ENCODE data around the gene TNXB.
"Not testable (repeated sequence)": the region's sequence is repeated elsewhere in the genome, so short reads cannot be mapped to it uniquely, and the experiment has no call there.

The TNXB gene

GRCh38 chr6:32039321-32040274 is 69.5 kb downstream of the TNXB start:
- H3K9me3 ChIP-seq (ENCODE audit: severe bottlenecking); H3K4me1 ChIP-seq (ENCODE audit: insufficient read depth, poor library complexity, severe bottlenecking); DNase-seq (ENCODE audit: low spot score); H3K36me3 ChIP-seq (ENCODE audit: low read depth); ATAC-seq (ENCODE audit: low read depth); H3K27ac ChIP-seq (ENCODE audit: poor library complexity, severe bottlenecking); H3K4me3 ChIP-seq (ENCODE audit: severe bottlenecking); H3K27me3 ChIP-seq (ENCODE audit: insufficient read depth, poor library complexity, severe bottlenecking): not testable (repeated sequence)

- not testable (repeated sequence) for H3K27ac ChIP-seq (ENCODE audit: poor library complexity, severe bottlenecking); DNase-seq (ENCODE audit: low spot score); H3K9me3 ChIP-seq (ENCODE audit: severe bottlenecking); H3K4me3 ChIP-seq (ENCODE audit: severe bottlenecking); H3K4me1 ChIP-seq (ENCODE audit: insufficient read depth, poor library complexity, severe bottlenecking); H3K27me3 ChIP-seq (ENCODE audit: insufficient read depth, poor library complexity, severe bottlenecking); ATAC-seq (ENCODE audit: low read depth); H3K36me3 ChIP-seq (ENCODE audit: low read depth)
These were observed 70.3 kb downstream of the TNXB start for GRCh38 chr6:32038878-32039277.

GRCh38 chr6:32037598-32038524 is 71.3 kb downstream of the TNXB start, which contains the start of gene CYP21A2:
TSS of gene CYP21A2 (plus strand) at chr6:32038415. CDS start at chr6:32038423, 8 bp downstream.
- peak; percentile 31 for DNase-seq (ENCODE audit: low spot score)
- peak; percentile 34; the same call in 1 of the 3 replicates for ATAC-seq (ENCODE audit: low read depth)
- not testable (repeated sequence) for H3K27me3 ChIP-seq (ENCODE audit: insufficient read depth, poor library complexity, severe bottlenecking); H3K36me3 ChIP-seq (ENCODE audit: low read depth); H3K9me3 ChIP-seq (ENCODE audit: severe bottlenecking); H3K4me3 ChIP-seq (ENCODE audit: severe bottlenecking); H3K4me1 ChIP-seq (ENCODE audit: insufficient read depth, poor library complexity, severe bottlenecking); H3K27ac ChIP-seq (ENCODE audit: poor library complexity, severe bottlenecking)

- not testable (repeated sequence) for DNase-seq (ENCODE audit: low spot score); H3K4me3 ChIP-seq (ENCODE audit: severe bottlenecking); H3K4me1 ChIP-seq (ENCODE audit: insufficient read depth, poor library complexity, severe bottlenecking); ATAC-seq (ENCODE audit: low read depth); H3K9me3 ChIP-seq (ENCODE audit: severe bottlenecking); H3K27me3 ChIP-seq (ENCODE audit: insufficient read depth, poor library complexity, severe bottlenecking); H3K27ac ChIP-seq (ENCODE audit: poor library complexity, severe bottlenecking); H3K36me3 ChIP-seq (ENCODE audit: low read depth)
These were observed 72.0 kb downstream of the TNXB start for GRCh38 chr6:32037136-32037535.

- H3K27ac ChIP-seq (ENCODE audit: poor library complexity, severe bottlenecking); H3K36me3 ChIP-seq (ENCODE audit: low read depth); ATAC-seq (ENCODE audit: low read depth); H3K4me1 ChIP-seq (ENCODE audit: insufficient read depth, poor library complexity, severe bottlenecking); DNase-seq (ENCODE audit: low spot score); H3K4me3 ChIP-seq (ENCODE audit: severe bottlenecking); H3K9me3 ChIP-seq (ENCODE audit: severe bottlenecking); H3K27me3 ChIP-seq (ENCODE audit: insufficient read depth, poor library complexity, severe bottlenecking): not testable (repeated sequence)
These were observed 73.7 kb downstream of the TNXB start for GRCh38 chr6:32035283-32036013.

- not testable (repeated sequence) for H3K27me3 ChIP-seq (ENCODE audit: insufficient read depth, poor library complexity, severe bottlenecking); ATAC-seq (ENCODE audit: low read depth); H3K4me3 ChIP-seq (ENCODE audit: severe bottlenecking); H3K4me1 ChIP-seq (ENCODE audit: insufficient read depth, poor library complexity, severe bottlenecking); H3K27ac ChIP-seq (ENCODE audit: poor library complexity, severe bottlenecking); H3K9me3 ChIP-seq (ENCODE audit: severe bottlenecking); H3K36me3 ChIP-seq (ENCODE audit: low read depth); DNase-seq (ENCODE audit: low spot score)
These were observed 79.6 kb downstream of the TNXB start for GRCh38 chr6:32029553-32029952.

- H3K27me3 ChIP-seq (ENCODE audit: insufficient read depth, poor library complexity, severe bottlenecking); H3K4me1 ChIP-seq (ENCODE audit: insufficient read depth, poor library complexity, severe bottlenecking); H3K9me3 ChIP-seq (ENCODE audit: severe bottlenecking); H3K27ac ChIP-seq (ENCODE audit: poor library complexity, severe bottlenecking); DNase-seq (ENCODE audit: low spot score); H3K36me3 ChIP-seq (ENCODE audit: low read depth); H3K4me3 ChIP-seq (ENCODE audit: severe bottlenecking): not testable (repeated sequence)
- ATAC-seq (ENCODE audit: low read depth), result 0 out of 3 replicates have a peak, but pooled peaks have one; percentile 32
These were observed 80.5 kb downstream of the TNXB start for GRCh38 chr6:32028631-32029030.

- ATAC-seq (ENCODE audit: low read depth); H3K4me3 ChIP-seq (ENCODE audit: severe bottlenecking): not testable (repeated sequence)
These were observed 87.0 kb downstream of the TNXB start for GRCh38 chr6:32022100-32022499.

GRCh38 chr6:32014547-32014946 is 94.6 kb downstream of the TNXB start, which contains the start of gene C4B:
TSS of gene C4B (plus strand) at chr6:32014795. CDS start at chr6:32014846, 51 bp downstream.
- H3K27me3 ChIP-seq (ENCODE audit: insufficient read depth, poor library complexity, severe bottlenecking); H3K9me3 ChIP-seq (ENCODE audit: severe bottlenecking); ATAC-seq (ENCODE audit: low read depth); H3K27ac ChIP-seq (ENCODE audit: poor library complexity, severe bottlenecking); H3K4me1 ChIP-seq (ENCODE audit: insufficient read depth, poor library complexity, severe bottlenecking); DNase-seq (ENCODE audit: low spot score); H3K4me3 ChIP-seq (ENCODE audit: severe bottlenecking); H3K36me3 ChIP-seq (ENCODE audit: low read depth): not testable (repeated sequence)

More at GRCh38 chr6:32022100-32022499, 87.0 kb downstream of the TNXB start:
- H3K4me1 ChIP-seq (ENCODE audit: insufficient read depth, poor library complexity, severe bottlenecking); H3K27ac ChIP-seq (ENCODE audit: poor library complexity, severe bottlenecking); H3K27me3 ChIP-seq (ENCODE audit: insufficient read depth, poor library complexity, severe bottlenecking); H3K36me3 ChIP-seq (ENCODE audit: low read depth); H3K9me3 ChIP-seq (ENCODE audit: severe bottlenecking); DNase-seq (ENCODE audit: low spot score): not testable (repeated sequence)

GRCh38 chr6:32013738-32014137 is 95.4 kb downstream of the TNXB start:
- not testable (repeated sequence) for DNase-seq (ENCODE audit: low spot score); H3K4me3 ChIP-seq (ENCODE audit: severe bottlenecking); ATAC-seq (ENCODE audit: low read depth); H3K9me3 ChIP-seq (ENCODE audit: severe bottlenecking); H3K4me1 ChIP-seq (ENCODE audit: insufficient read depth, poor library complexity, severe bottlenecking); H3K36me3 ChIP-seq (ENCODE audit: low read depth); H3K27ac ChIP-seq (ENCODE audit: poor library complexity, severe bottlenecking); H3K27me3 ChIP-seq (ENCODE audit: insufficient read depth, poor library complexity, severe bottlenecking)
